ENCODE results near the gene ERI3.

The ERI3 gene

DNA sequence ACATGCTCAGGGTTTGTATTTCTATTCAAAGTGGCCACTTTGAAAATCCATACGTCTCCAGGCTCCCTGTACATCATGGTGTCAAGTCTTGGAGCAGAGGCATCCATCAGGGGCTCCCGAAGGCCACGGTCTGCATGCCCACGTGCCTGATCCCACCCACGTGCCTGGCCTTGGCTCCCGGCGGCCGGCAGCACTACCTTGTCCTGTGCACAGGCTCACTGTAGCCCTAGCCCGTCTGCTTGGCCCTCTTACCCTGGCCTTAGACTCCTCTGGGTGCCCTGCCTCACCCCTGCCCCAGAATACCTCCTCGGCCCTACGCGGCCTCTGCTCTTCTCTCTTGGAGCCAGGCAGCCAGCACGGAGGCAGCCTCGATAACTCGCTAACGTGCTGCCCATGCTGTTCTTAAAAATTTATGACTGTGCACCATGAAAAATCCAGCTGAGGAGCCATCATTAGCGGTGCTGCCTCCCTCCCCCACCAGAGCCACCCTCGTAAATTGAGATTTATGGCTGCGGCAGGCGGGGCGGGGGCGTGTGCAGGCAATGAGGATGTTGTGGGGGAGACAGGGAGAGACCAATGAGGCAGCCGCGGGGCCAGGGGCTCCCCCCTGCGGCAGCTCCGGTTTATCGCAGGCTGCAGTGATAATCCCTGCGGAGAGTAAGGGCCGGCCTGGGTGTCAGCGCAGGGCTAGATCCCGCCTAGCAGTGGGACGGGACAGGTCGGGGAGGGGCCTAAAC lies 117.2 kb downstream of the ERI3 start:
- DNase-seq (ENCODE audit: low read depth in 2 of 2): peak in 1 of 2 donors; percentile 8

GRCh38 chr1:44236490-44237272 lies 118.4 kb downstream of the ERI3 start:
- DNase-seq (ENCODE audit: low read depth in 2 of 2): no peak

GRCh38 chr1:44235808-44236207 lies 119.2 kb downstream of the ERI3 start:
- DNase-seq (ENCODE audit: low read depth in 2 of 2): no peak

DNA sequence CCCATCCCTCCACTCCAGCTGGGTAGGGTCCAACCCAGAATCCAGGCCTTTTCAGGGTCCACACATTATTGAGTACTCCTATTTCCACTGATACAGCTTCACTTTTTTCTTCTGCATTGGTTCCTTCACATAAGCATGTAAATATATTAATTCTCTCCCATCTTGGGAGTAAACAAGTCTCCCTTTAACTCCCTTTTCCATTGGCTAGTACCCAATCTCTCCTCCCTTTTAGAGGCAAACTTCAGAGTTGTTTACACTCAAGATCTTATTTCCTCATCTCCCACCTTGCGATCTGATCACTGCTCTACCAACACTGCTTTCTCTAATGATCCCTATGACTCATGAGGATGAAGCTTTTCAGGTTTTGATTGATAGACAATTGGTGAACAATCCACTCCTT lies 121.5 kb downstream of the ERI3 start:
- DNase-seq (ENCODE audit: low read depth in 2 of 2): no peak

- DNase-seq (ENCODE audit: low read depth in 2 of 2): no peak
Measured at GRCh38 chr1:44230796-44231195, 124.3 kb downstream of the ERI3 start.

- no peak for DNase-seq (ENCODE audit: low read depth in 2 of 2)
Measured at GRCh38 chr1:44229435-44230167, 125.5 kb downstream of the ERI3 start.

DNA sequence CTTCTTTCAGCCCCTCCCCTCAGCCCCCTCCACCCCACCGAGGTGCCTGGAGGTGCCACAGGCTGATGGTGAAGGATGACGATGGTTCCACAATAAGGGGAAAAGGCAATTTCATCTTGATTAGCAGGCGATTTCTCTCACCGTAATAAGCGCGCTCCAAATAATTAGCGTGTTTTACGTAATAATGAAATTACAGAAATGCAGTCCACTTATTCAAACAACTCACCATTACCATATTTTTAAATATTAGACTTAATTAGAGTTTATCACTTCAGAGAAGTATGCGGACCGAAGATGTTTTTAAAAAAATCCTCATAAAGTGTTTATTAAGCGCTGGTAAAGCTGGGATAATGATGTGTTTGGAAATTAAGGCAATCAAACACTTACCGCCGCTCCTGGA lies 126.8 kb downstream of the ERI3 start:
- DNase-seq (ENCODE audit: low read depth in 2 of 2): no peak

- no peak for DNase-seq (ENCODE audit: low read depth in 2 of 2)
Measured at GRCh38 chr1:44227211-44227610, 127.8 kb downstream of the ERI3 start.

DNA sequence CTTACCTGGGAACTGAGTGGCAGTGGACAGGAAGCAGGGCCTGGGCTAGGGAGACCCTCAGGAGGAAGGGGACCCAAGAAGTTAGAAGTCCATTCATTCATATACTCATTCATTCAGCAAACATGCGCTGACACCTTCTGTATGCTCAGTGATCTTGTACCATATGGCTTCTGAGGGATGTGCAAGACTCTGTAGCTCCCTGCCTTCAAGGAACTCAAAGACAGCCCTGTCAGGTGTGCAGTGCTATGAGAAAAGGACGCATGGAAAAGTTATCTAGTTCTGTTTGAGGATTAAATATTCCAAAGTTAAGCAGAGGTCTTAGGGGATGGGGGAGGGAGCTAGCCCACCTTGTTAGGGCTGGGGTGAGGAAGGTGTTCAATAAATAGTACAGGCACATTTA lies 129.3 kb downstream of the ERI3 start:
- DNase-seq (ENCODE audit: low read depth in 2 of 2): no peak

DNA sequence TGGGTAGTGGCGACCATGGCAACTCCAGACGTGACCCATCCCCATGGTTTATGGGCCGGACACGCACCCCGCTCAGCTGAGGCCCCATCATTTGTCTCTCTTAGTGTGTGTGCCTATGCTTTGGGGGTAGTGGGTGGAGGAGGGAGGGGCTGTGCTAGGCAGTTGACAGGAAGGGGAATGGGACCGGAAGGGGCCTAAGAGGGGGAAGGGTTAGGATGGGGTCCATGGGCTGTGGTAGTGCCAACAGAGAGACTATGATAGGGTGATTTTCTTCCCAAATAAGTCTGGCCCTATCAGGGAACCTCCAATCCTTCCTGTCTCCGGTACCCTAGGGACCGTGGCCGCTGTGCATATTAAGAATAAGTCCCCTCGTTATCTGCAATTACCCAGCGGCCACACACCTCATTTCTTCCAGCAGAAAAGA lies 131.9 kb downstream of the ERI3 start:
- no peak for DNase-seq (ENCODE audit: low read depth in 2 of 2)

DNA sequence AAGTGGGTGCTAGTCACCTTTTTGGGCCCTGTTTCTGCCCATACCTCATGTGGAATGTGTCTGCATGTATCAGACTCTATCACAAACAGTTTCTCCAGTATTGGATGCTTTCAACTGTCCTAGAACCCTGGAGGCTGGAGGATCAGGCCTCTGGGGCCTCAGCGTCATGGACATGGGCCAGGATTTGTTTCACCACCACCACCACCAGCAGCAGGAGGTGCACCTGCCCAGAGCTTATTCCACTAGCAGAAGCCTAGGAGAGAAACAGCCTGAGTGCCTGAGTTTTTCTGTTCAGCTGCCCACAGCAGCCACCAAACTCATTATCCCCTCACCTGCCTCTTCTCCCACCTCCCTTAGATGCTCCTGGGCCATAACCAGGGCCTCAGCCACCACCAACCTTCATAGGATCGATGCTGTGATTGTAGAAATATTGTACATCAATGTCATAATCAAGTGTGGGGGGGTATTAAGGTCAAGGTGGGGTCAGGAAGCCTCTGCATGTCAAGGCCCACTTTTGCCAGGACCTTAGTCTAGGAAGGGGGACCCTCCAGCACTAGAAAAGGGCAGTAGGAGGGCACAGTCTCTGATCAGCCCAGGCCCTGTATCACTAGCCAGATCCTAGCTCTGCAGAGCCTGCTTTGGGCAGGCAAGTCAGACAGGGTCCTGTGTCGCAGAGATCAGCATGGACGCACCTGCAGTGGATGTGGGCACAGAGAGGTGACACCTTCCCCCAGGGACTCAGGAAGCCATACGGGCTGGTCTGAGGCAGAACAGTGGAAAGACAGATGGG lies 132.5 kb downstream of the ERI3 start:
- no peak for DNase-seq (ENCODE audit: low read depth in 2 of 2)

DNA sequence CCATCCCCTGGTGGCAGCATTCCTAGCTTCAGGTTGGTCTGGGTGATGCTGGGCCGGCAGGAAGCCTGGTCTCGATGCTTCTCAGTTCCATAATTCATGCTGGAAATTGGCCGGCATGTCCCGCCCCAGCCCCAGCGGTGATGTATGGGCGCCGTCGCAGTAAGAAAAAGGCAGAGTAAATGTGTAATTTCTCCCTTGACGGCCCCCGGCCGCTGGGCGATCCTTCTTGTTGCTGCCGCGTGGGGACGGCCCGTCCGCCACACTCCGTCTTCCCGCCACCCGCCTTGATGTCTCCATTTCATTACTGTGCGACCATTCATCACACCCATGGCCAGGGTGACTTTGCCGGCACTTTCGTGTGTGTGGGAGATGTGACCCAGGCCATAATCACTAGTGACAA lies 133.3 kb downstream of the ERI3 start:
- DNase-seq (ENCODE audit: low read depth in 2 of 2): no peak

DNA sequence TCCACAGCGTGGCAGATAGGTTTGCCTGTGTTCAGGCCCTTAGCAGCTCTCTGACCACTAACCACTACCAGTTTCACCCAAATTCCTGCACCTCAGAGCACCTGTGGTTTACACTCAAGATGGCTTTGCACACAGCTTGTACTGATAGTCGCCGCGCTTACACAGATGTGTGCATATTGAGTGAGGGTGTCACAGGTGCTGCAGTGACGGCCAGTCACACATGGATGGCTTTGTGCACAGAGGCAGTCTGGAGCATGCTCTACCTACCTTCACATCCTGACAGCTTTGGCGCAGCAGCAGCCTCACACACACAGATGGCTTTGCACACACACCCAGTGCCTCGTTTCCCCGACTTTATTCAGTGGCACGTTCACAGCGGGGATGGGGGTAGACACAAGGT lies 134.3 kb downstream of the ERI3 start:
- DNase-seq (ENCODE audit: low read depth in 2 of 2): no peak

GRCh38 chr1:44220001-44220751 lies 134.9 kb downstream of the ERI3 start:
- no peak for DNase-seq (ENCODE audit: low read depth in 2 of 2)

GRCh38 chr1:44219301-44219626 lies 135.8 kb downstream of the ERI3 start:
- no peak for DNase-seq (ENCODE audit: low read depth in 2 of 2)

DNA sequence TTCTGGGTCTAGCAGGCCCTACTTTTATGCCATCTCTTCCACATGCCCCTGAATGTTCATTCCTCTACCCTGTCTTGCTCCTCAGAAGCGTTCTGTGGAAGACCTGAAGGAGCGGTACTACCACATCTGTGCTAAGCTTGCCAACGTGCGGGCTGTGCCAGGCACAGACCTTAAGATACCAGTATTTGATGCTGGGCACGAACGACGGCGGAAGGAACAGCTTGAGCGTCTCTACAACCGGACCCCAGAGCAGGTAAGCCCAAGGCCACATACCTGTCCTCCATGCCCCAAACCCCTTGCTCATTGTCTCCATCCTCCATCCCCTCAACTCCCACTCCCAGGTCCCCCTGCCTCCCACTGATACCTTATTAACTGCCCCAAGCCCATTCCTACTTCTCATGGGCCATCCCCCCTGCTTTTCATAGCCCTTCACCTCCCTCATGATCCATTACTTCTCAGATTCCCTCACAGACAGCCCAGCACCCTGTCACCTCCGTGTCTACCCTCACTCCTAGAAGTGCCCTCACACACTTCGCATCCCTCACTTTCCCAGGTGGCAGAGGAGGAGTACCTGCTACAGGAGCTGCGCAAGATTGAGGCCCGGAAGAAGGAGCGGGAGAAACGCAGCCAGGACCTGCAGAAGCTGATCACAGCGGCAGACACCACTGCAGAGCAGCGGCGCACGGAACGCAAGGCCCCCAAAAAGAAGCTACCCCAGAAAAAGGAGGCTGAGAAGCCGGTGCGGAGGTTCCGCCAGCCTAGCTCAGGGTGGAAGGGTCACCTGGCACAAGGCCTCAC lies 136.4 kb downstream of the ERI3 start:
- no peak for DNase-seq (ENCODE audit: low read depth in 2 of 2)

- DNase-seq (ENCODE audit: low read depth in 2 of 2): peak; percentile 28 to 46
Measured at GRCh38 chr1:44217809-44218410, 137.1 kb downstream of the ERI3 start.

DNA sequence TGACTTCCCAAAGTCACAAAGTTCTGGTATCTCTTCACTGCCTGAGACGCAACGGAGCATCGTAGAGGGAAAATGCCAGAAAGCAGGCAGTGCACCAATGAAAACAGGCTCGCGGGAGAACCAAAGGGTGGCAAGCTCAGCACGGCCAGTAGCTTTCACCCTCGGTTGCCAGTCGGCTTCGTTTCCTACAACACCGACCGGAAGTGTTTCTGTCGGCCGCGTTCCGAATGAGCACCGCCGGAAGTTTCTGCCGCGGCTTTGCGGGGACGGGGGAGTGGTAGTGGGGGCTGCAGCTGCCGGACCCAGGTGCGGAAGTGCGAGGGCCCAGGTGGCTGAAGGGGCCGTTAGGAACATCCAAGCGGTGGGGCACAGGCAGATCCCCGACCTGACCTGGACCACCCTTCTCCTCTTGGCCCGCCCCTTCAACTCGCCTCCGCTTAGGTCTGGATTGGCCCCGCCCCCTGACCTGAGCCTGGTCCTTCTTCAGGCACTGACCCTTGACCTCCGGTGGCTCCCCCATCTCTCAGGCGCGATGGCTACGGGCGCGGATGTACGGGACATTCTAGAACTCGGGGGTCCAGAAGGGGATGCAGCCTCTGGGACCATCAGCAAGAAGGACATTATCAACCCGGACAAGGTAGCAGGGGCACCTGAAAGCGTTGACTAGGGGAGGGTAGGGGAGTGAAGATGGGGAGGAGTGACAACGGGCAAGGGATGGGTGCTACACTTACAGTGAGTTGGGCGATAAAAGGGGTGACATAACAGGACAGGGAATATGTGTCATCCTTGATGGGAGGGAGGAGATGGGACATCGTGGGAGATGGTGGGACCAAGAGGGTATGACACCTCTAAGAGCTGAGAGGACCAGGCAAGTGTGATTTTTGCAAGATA lies 141.6 kb downstream of the ERI3 start, which contains the start of gene DMAP1:
TSS of gene DMAP1 (plus strand) at position 250 of the 891 bp plus-strand sequence. CDS start at position 533, 283 bp downstream.
- peak; percentile 70 to 75 for DNase-seq (ENCODE audit: low read depth in 2 of 2)
